Endodermal cell (in vitro differentiated cells): ENCODE measurements around the gene KCNQ2. TPM values are rescaled to one million over a fixed set of nuclear protein-coding genes. Genes with fewer than 3 reads are reported as not detected.

ENCODE experiments used
- DNase-seq: peaks from one replicate; pipeline ENCODE4 v3.0.0-alpha.2; 2017
- H3K27ac ChIP-seq: 2 replicates; pipeline ENCODE4 v1.5.1; 2013; ENCODE audit warnings: mild to moderate bottlenecking, low read depth, low read length, moderate library complexity
- H3K27me3 ChIP-seq: 2 replicates; pipeline ENCODE4 v1.6.1; 2013; ENCODE audit warnings: mild to moderate bottlenecking, low read length, moderate library complexity; ENCODE audit not compliant: insufficient read depth, control insufficient read depth, poor library complexity, severe bottlenecking
- H3K36me3 ChIP-seq: 2 replicates; pipeline ENCODE4 v1.7.0; 2013; ENCODE audit warnings: mild to moderate bottlenecking, low read length, moderate library complexity; ENCODE audit not compliant: control insufficient read depth, insufficient read depth
- H3K4me1 ChIP-seq: one replicate; pipeline ENCODE4 v1.7.0; 2013; ENCODE audit warnings: low read length; ENCODE audit not compliant: control insufficient read depth, insufficient read depth
- H3K4me3 ChIP-seq: 2 replicates; pipeline ENCODE4 v1.5.1; 2013; ENCODE audit warnings: mild to moderate bottlenecking, low read length, moderate library complexity
- H3K9ac ChIP-seq: 2 replicates; pipeline ENCODE4 v1.6.1; 2013; ENCODE audit warnings: mild to moderate bottlenecking, low read length, moderate library complexity; ENCODE audit not compliant: poor library complexity, severe bottlenecking; ENCODE audit errors: extremely low read depth
- H3K9me3 ChIP-seq: 2 replicates; pipeline ENCODE4 v1.6.1; 2013; ENCODE audit warnings: mild to moderate bottlenecking, low read length, moderate library complexity; ENCODE audit not compliant: control insufficient read depth
- H3K27ac Mint-ChIP-seq: 2 replicates; pipeline ENCODE4 v1.8.0; 2020; ENCODE audit warnings: mixed read lengths
- H3K27me3 Mint-ChIP-seq: 2 replicates; pipeline ENCODE4 v1.8.0; 2021; ENCODE audit warnings: mild to moderate bottlenecking, mixed read lengths; ENCODE audit not compliant: insufficient read depth
- H3K36me3 Mint-ChIP-seq: 2 replicates; pipeline ENCODE4 v1.8.0; 2020; ENCODE audit warnings: low read depth, mixed read lengths
- H3K4me1 Mint-ChIP-seq: 2 replicates; pipeline ENCODE4 v1.8.0; 2020; ENCODE audit warnings: mixed read lengths
- H3K4me3 Mint-ChIP-seq: 2 replicates; pipeline ENCODE4 v1.8.0; 2020; ENCODE audit warnings: mild to moderate bottlenecking, moderate library complexity, mixed read lengths
- H3K9me3 Mint-ChIP-seq: 2 replicates; pipeline ENCODE4 v1.8.0; 2020; ENCODE audit warnings: mild to moderate bottlenecking, mixed read lengths
- WGBS, 2 experiments: methylation state at CpG; one replicate each; pipeline versions ENCODE4 v1.1.5 to v1.1.7; 2013; ENCODE audit warnings: missing lambda C conversion rate in 2 of 2, mixed read lengths in 1 of 2; ENCODE audit not compliant: insufficient coverage in 1 of 2, insufficient read length in 1 of 2; 5-methylcytosine and 5-hydroxymethylcytosine counted together
- total RNA-seq, 2 donors: library from RNA; stranded (reverse); fragmentation: NEBNext Ultra II Directional in 1 of 2; extraction: Animal tissue kit (Norgen Biotek cat#: 25700) in 1 of 2; gene quantifications; 2 replicates in 1 of 2; 3 replicates in 1 of 2; pipeline ENCODE4 v1.2.1, GENCODE V29; 2021
- TF ChIP-seq, protein P1 (sequence below): fragments of 200-600 bp; sonication (generic); conservative IDR thresholded peaks from 2 replicates; pipeline ENCODE4 v1.5.0; 2021; ENCODE audit warnings: antibody characterized with exemption, mild to moderate bottlenecking

The KCNQ2 gene
- total RNA-seq, 2 donors from 2014 or later = 36.4 to 62.8 TPM

DNA sequence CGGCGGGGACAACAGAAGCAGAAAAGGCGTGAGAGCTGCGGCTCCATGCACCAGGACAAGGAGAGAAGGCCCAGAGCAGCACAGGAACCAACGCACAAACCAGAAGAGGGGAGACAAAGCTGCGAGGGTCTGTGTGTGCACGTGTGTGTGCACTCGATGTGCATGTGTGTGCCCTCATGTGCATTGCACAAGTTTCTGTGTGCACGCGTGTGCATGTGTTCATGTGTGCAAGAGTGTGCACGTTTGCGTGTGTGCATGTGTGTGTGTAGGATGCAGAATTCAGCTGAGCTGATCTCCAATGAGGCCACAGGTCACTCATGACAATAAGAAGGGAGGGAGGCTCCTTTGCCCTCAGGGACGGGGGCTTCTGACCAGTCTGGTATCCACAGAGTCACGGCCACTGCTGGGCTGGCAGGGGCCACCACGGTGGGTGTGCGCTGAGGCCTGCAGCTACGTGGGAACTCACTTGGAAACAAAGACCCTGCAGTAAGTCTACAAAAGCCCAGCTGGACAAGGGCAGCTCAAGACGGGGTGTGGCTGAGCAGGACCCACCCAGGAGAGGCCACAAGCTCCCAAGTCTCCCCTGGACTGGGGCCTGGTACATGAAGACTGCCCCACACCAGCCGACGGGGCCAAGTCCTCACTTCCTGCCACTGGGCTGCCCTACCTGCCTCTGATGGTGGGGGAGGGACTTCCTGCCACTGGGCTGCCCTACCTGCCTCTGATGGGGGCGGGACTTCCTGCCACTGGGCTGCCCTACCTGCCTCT, 63.2 kb downstream of the KCNQ2 start:
- H3K36me3 Mint-ChIP-seq = no peaks in the 10 kb centered on the region
- peak; percentile 82 for DNase-seq
- TF ChIP-seq, protein P1, sequence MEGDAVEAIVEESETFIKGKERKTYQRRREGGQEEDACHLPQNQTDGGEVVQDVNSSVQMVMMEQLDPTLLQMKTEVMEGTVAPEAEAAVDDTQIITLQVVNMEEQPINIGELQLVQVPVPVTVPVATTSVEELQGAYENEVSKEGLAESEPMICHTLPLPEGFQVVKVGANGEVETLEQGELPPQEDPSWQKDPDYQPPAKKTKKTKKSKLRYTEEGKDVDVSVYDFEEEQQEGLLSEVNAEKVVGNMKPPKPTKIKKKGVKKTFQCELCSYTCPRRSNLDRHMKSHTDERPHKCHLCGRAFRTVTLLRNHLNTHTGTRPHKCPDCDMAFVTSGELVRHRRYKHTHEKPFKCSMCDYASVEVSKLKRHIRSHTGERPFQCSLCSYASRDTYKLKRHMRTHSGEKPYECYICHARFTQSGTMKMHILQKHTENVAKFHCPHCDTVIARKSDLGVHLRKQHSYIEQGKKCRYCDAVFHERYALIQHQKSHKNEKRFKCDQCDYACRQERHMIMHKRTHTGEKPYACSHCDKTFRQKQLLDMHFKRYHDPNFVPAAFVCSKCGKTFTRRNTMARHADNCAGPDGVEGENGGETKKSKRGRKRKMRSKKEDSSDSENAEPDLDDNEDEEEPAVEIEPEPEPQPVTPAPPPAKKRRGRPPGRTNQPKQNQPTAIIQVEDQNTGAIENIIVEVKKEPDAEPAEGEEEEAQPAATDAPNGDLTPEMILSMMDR = no peak
- Histone ChIP-seq H3K36me3 (no peaks in the 10 kb centered on the region), H3K4me3 (no peak overlapping the region), H3K9ac (no peak overlapping the region), H3K27ac (no peak overlapping the region), H3K27me3 (no peaks in the 10 kb centered on the region), H3K4me1 (no peaks in the 10 kb centered on the region), H3K9me3 (no peaks in the 10 kb centered on the region)
- no peak overlapping the region for H3K27ac Mint-ChIP-seq
- no peak overlapping the region for H3K4me3 Mint-ChIP-seq
- no peaks in the 10 kb centered on the region for H3K27me3 Mint-ChIP-seq
- no peaks in the 10 kb centered on the region for H3K9me3 Mint-ChIP-seq
- 94 to 98% methylated on average over 17 to 20 of the region's 21 CpGs for WGBS, 2 experiments
- peaks cover 2% of the 10 kb centered on the region for H3K4me1 Mint-ChIP-seq

DNA sequence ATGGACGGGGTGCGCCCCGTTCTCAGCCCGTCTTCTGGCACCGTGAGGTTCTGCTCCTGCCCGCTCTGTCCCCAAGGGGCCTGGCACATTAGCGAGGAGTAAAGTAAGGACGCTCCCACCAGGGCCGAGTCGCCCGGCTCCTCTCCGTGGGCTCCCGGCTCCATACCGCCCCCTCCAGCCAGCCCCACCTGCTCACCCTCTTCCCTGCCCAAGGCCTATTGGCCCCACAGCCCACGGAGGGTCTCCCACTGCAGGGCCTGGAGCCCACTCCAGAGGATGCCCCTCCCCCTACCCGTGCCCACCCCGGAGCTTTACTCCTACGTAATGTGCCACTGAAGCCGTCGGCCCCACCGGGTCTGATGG, 63.8 kb downstream of the KCNQ2 start:
- H3K36me3 ChIP-seq = no peaks in the 10 kb centered on the region
- TF ChIP-seq, protein P1 = no peak
- Mint-ChIP-seq H3K9me3 (no peaks in the 10 kb centered on the region), H3K4me1 (peaks cover 2% of the 10 kb centered on the region), H3K36me3 (no peaks in the 10 kb centered on the region), H3K27ac (no peak overlapping the region), H3K27me3 (no peaks in the 10 kb centered on the region), H3K4me3 (no peak overlapping the region)
- no peaks in the 10 kb centered on the region for H3K9me3 ChIP-seq
- no peak overlapping the region for H3K27ac ChIP-seq
- no peaks in the 10 kb centered on the region for H3K4me1 ChIP-seq
- H3K27me3 ChIP-seq = no peaks in the 10 kb centered on the region
- WGBS, 2 experiments = 93 to 98% methylated on average over 11 to 21 of the region's 21 CpGs
- no peak overlapping the region for H3K4me3 ChIP-seq
- no peak for DNase-seq
- no peak overlapping the region for H3K9ac ChIP-seq

DNA sequence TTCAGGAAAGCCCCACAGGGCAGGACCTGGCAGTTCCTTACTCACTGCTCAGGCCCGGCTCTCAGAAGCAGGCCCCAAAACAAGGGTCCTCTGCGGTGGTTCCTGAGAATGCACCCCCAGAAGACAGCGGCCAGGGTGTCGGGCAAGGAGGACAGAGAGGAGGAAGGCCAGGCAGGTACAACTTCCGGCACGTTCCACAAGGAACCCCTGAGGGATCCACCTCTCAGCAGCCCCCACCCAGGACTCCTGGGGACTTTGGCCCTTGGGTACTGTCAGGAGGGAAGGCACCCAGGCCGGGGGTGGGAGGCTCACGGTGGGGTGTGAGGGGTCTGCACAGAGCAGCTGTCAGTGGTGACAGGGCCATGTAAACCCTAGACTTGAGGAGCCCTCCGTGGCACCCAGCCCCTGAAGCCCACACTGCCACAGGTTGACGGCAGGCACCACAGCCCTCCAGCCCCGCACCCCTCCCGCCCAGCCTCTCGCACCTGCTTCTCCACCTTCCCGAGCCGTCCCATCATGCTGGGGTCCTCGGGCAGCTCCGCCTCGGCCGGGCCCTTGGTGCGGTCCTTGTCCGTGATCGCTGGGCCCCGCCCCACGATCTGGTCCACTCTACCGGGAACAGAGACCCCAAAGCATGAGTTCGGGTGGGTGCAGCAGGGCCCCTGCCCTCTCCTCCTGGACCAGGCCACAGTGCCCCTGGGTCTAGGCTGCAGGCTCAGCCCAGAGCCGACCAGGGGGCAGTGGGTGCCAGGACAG, 64.3 kb downstream of the KCNQ2 start:
- Mint-ChIP-seq H3K4me1 (peaks cover 2% of the 10 kb centered on the region), H3K27ac (no peak overlapping the region), H3K36me3 (no peaks in the 10 kb centered on the region), H3K9me3 (no peaks in the 10 kb centered on the region), H3K4me3 (no peak overlapping the region), H3K27me3 (no peaks in the 10 kb centered on the region)
- no peaks in the 10 kb centered on the region for H3K36me3 ChIP-seq
- TF ChIP-seq, protein P1 = no peak
- no peak overlapping the region for H3K9ac ChIP-seq
- H3K27ac ChIP-seq = no peak overlapping the region
- H3K4me1 ChIP-seq = no peaks in the 10 kb centered on the region
- 94 to 96% methylated on average over 17 to 27 of the region's 27 CpGs for WGBS, 2 experiments
- no peak for DNase-seq
- no peaks in the 10 kb centered on the region for H3K27me3 ChIP-seq
- H3K4me3 ChIP-seq = no peak overlapping the region
- no peaks in the 10 kb centered on the region for H3K9me3 ChIP-seq
